Activated CD8-positive, alpha-beta memory T cell treated with anti-CD3 and anti-CD28 coated beads, Interleukin-2, amount 50 U/mL, for 48 hours (primary cell): ENCODE measurements around the gene USP14.
"Not testable (repeated sequence)": the region's sequence is repeated elsewhere in the genome, so short reads cannot be mapped to it uniquely, and the experiment has no call there.

Source experiments
- DNase-seq: peaks from one replicate; pipeline ENCODE4 v3.0.0-alpha.2; 2020

USP14 gene

DNA sequence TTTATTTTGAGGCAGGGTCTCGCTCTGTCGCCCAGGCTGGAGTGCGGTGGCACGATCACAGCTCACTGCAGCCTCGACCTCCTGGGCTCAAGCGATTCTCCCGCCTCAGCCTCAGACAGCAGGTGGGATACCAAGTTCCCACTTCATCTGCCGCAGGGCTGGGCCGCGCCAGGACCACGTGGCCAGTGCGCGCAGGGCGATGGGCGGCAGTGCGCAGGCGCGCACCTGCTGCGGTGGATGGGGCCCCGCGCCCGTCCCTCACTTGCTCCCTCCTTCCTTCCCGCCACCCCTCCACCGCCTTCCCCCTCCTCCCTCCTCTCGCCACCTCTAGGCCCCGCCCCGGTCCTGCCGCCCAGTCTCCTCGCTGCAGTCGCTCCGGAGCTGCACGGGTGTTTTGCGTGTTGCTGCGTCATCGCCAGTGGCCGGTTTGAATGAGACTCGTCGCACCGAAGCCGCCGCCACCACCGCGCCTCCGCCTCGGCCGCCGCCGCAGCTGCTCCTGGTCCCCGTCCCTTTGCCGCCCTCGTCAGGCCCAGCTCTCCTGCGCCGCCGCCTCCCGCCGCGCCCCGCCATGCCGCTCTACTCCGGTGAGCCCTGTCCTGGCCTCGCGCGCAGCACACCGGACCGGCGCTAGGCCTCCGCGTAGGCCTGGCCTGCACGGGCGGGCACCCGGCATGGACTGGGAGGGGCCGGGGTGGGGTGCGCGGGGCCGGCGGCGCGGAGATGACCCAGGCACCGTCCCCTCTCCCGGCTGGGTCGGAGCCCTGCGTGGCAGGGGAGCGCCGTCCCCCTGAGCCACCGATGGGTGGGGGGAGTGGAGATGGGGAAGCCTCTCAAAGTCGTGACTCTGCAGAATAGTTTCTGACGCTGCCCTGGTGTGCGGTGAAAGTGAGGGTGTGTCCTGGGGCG, at the start of gene USP14:
USP14 (plus strand) TSS at position 430 of the 909 bp plus-strand sequence; CDS start at position 572, 142 bp downstream.
- peak; percentile 96 for DNase-seq

DNA sequence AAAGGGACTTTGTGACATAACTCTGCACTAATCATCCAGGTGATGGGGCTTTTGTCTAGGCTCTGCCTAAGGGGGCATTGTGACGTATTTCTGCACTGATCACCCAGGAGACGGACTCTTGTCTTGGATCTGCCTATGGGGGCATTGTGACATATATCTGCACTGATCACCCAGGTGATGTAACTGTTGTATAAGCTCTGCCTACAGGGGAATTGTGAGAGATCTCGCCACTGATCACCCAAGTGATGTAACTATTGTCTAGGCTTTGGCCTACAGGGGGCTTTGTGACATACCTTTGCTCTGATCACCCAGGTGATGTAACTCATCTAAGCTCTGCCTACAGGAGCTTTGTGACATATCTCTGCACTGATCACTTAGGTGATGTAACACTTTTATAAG, 49.7 kb upstream of the USP14 start:
- DNase-seq, result not testable (repeated sequence)

DNA sequence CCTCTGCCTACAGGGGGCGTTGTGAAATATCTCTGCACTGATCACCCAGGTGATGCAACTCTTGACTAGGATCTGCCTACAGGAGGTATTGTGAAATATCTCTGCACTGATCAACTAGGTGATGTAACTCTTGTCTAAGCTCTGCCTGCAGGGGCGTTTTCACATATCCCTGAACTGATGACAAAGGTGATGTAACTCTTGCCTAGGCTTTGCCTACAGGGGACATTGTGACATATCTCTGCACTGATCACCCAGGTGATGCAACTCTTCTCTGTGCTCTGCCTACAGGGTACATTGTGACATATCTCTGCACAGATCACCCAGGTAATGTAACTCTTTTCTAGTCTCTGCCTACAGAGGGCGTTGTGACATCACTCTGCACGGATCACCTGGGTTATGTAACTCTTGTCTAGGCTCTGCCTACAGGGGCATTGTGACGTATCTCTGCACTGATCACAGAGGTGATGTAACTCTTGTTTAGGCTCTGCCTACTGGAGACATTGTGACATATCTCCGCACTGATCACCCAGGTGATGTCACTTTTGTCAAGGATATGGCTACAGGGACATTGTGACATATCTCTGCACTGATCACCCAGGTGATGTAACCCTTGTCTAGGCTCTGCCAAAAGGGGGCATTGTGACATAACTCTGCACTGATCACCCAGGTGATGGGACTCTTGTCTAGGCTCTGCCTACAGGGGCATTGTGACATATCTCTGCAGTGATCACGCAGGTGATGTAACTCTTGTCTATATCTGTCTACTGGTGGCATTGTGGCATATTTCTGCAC, 49.0 kb upstream of the USP14 start:
- not testable (repeated sequence) for DNase-seq

DNA sequence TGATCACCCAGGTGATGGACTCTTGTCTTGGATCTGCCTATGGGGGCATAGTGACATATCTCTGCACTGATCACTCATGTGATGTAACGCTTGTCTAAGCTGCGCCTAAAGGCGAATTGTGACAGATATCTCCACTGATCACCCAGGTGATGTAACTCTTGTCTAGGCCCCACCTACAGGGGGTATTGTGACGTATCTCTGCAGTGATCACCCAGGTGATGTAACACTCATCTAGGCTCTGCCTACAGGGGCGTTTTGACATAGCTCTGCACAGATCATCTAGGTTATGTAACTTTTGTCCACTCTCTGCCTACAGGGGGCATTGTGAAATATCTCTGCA, 48.5 kb upstream of the USP14 start:
- DNase-seq, result not testable (repeated sequence)

DNA sequence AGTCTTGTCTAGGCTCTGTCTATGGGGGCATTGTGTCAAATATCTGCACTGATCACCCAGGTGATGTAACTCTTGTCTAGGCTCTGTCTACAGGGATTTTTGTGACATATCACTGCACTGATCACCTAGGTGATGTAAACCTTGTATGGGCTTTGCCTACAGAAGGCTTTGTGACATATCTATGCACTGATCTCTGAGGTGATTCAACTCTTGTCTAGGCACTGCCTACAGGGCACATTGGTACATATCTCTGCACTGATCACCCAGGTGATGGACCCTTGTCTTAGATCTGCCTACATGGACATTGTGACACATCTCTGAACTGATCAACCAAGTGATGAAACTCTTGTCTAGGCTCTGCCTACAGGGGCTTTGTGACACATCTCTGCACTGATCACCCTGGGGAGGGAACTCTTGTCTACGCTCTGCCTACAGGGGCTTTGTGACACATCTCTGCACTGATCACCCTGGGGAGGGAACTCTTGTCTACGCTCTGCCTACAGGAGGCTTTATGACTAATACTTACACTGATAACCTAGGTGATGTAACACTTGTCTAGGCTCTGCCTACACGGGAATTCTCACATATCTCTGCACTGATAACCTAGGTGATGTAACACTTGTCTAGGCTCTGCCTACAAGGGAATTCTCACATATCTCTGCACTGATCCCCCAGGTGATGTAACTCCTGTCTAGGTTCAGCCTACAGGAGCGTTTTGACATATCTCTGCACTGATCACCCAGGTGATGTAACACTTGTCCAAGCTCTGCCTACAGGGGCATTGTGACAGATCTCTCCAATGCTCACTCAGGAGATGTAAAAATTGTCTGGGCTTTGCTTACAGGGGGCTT, 47.8 kb upstream of the USP14 start:
- not testable (repeated sequence) for DNase-seq

DNA sequence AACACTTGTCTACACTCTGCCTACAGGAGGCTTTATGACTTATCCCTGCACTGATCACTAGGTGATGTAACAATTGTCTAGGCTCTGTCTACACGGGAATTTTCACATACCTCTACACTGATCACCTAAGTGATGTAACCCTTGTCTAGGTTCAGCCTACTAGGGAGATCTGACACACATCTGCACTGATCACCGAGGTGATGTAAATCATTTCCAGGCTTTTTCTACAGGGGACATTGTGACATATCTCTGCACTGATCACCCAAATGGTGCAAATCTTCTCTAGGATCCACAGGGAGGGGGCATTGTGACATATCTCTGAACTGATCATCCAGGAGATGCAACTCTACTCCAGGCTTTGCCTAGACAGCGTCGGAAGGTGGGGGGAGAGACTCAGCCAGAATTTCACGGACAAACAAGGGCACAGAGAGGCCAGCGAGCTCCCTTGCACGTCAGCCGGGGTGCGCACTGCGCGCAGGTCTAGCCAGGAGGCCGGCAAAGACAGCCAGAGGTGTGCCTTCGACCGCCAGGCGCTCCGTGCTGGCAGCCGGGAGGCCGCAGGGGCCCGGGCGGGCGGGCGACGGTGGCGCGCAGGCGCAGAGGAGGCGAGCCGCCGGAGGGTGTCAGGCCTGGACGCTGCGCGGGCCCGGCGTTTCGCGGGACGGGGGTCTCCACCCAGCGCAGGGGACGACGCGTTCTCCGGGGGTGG, 46.9 kb upstream of the USP14 start:
- peak; percentile 87 for DNase-seq

DNA sequence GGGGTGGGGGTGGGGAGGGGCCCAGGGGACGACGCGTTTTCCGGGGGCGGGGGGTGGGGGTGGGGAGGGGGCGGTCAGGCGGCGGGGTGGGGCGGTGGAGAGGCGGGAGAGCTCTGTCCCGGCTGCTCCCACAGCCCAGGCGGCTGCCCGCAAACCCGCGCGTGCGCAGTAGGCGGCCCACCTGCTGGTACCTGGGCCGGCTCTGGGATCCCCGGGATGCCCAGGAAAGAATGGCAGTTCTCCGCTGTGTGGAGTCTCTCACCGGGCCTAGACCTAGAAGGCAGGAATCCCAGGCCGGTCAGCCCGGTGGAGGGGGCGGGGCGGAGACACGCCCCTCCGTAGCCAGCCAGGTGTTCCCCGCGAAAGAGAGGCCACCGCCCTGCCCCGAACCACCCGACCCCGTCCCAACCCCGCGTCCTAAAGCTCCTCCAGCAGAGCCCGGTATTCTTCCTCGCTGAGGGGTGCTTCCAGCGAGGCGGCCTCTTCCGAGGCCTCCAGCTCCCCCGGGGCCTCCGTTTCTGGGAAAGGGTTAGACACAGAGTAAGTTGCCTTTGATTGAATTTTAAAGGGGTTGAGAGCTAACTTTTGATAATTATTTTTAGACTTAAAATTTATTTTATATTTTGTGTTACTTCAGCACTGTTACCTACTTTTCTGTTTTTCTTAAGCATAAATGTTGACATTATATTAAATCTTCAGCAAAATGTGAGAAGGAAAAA, 46.2 kb upstream of the USP14 start:
- not testable (repeated sequence) for DNase-seq

DNA sequence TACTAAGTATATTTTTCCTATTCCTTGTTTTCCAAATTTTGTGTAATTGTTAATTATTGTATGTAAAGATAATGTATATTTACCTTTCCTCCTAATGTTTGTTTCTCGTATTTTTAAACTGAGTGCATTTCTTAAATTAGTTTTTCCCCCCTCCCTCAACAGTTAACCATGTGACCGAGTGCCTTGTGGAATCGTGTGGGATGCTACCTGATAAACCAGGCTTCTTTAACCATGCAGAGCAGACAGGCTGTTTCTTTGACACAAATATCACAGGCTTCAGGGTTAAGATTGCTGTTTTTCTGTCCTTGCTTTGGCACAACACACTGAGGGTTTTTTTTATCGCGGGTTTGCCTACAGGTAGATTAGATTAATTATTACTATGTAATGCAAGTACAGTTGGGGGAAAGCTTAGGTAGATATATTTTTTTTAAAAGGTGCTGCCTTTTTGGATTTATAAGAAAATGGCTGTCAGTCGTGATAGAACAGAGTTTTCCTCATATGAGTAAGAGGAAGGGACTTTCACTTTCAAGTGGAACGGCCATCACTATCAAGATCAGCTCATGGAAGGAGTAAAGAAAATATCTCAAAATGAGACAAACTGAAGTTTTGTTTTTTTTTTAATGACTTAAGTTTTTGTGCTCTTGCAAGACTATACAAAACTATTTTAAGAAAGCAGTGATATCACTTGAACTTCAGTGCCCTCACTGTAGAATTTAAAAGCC, 37.7 kb upstream of the USP14 start:
- not testable (repeated sequence) for DNase-seq

DNA sequence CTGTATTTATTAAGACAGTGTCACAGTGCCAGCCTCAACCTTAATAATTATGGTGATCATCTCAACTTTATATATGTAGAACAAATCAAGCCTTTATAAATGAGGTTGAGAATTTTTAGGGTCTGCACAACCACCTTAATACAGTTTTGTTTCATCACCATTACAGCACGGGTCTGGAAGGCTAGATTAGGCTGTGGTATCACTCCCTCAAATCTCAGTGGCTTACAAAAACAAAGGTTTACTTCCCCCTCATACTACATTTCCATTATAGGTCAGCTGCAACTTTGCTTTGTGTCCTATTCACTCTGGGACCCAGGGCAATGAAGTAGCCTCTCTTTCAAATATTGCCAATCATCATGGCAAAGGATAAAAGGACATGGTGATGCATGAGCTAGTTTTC, 23.3 kb upstream of the USP14 start:
- DNase-seq, result no peak

DNA sequence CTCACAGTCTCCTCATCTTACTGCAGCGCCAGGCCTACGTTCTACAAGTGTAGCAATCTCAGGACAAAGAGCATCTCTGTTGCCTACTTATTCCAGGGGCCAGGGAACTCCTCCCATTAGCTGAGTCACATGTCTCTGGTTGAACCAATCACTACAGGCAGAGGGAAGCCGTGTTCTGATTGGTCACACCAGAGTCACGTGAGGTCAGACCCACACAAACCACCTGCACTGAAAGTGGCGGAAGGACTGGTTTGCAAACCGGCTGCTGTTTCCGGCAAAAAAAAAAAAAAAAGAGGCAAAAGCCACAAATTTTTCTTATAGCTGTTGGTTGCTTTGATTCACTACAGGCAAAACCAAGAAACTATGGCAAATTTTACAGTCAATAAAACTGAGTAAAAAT, 21.9 kb upstream of the USP14 start:
- DNase-seq, result no peak

DNA sequence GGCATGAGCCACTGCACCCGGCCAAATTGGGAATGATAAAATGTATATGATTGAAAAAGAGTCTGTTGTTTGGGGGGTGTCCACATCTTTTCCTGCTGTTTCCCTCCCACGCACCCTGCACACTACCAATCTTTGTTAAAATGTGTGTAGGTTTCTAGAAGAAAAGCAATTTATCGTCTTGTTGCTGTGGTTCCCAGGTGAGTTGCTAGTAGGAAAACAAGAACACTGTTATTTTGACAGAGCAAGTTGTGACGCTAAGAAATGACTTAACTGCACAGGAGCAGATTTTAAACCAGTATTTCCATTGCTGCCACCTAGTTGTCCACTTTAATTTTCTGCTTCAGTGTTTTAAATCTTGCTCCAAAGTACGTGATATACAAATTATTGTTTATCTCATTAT, 21.0 kb upstream of the USP14 start:
- no peak for DNase-seq

DNA sequence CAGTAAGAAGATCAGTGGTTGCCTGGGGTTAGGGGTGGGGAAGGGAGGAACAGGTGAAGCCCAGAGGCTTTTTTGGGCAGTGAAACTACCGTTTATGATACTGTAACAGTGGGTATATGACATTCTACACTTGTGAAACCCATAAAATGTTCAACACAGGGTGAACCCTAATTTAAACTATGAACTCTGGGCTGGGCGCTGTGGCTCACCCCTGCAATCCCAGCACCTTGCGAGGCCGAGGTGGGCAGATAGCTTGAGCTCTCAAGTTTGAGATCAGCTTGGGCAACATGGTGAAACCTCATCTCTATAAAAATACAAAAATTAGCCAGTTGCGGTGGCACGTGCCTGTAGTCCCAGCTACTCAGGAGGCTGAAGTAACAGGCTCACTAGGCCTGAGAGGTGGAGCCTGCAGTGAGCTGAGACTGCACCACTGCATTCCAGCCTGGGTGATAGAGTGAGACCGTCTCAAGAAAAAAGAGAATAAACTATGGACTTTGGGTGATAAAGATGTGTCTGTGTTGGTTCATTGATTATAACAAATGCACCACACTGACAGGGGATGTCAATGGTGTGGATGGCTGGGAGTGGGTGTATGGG, 17.6 kb upstream of the USP14 start:
- no peak for DNase-seq

DNA sequence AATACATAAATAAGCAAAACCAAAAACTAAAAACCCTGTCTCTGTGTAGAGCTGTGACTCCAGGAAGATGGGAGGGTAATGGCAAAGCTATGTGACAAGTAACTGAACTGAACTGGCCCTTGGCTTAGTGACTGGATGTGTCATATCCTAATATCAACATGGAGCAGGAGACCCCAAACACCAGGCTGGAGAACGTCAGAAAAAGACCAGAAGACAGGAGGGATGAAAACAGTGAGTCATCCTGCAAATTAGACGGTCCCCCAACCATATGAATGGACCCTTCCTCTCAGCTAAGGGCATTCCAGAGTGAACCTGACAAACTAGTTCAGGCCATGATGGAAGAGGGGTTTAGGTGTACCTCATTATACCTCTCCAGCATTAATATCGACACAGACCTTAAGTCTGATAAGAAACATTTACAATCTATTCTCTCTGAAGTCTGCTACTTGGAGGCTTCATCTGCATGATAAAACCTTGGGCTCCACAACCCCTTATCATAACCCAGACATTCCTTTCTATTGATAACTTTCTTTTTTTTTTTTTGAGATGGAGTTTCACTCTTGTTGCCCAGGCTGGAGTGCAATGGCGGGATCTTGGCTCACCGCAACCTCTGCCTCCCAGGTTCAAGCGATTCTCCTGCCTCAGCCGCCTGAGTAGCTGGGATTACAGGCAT, 15.6 kb upstream of the USP14 start:
- DNase-seq, result not testable (repeated sequence)

DNA sequence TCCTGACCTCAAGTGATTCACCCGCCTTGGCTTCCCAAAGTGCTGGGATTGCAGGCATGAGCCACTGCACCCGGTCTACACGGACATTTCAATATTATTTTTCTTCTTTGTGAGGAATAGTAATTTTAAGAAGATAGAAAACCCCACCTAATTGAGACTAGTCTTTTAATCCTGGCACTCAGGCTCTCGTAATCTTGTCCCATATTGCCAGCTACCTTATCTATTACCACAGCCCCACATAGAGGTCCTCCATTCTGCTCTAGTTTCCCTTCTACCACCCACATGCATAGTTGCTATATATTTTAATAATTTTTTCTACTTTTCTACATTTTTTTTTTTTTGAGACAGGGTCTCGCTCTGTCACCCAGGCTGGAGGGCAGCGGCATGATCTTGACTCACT, 9.5 kb upstream of the USP14 start:
- DNase-seq, result no peak

DNA sequence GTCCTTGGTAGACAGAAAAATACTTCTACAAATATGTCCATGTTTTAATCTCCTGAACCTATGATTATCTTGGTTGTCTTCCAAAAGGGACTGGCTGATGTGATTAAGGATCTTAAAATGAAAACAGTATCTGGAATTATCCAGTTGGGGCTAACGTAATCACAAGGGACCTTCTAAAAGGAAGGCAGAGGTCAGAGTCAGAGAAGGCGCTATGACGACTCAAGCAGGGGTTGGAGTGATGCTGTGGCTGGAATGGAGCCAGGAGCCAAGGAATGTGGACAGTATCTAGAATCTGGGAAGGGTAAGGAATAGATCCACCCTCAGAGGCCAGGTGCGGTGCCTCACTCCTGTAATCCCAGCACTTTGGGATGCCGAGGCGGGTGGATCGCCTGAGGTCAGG, 4.2 kb upstream of the USP14 start:
- no peak for DNase-seq

DNA sequence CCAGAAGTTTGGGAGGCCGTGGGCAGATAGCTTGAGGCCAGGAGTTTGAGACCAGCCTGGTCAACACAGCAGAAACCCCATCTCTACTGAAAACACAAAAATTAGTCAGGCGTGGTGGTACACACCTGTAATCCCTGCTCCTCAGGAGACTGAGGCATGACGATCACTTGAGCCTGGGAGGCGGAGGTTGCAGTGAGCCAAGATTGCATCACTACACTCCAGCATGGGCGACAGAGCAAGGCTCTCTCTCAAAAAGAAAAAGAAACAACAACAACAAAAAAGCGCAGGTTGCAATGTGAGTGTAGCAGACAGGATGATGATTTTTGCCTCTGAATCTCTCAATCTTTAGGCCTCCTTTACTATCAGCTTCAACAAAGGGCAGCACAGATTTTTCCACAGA, 2.7 kb upstream of the USP14 start:
- DNase-seq, result no peak

DNA sequence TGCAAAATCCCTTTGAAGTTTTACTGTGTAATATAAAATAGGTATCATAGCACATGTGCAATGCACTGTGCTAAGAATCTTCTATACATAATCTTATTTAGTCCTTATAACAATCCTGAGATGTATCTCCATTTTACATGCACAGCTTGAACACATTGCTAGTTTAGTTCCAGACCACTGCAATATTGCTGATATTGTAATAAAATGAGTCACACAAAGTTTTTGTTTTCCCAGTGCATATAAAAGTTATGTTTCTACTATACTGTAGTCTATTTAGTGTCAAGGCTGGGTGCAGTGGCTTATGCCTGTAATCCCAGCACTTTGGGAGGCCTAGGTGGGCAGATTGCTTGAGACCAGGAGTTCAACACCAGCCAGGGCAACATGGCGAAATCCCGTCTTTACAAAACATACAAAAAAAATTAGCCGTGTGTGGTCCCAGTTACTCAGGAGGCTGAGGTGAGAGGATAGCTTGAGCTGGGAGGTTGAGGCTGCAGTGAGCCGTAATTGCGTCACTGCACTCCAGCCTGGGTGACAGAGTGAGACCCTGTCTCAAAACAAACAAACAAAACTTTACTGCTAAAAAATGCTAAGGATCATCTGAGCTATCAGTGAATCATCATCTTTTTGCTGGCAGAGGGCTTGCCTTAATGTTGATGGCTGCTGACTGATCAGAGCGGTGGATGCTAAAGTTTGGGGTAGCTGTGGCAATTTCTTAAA, 1.7 kb upstream of the USP14 start:
- DNase-seq, result no peak

DNA sequence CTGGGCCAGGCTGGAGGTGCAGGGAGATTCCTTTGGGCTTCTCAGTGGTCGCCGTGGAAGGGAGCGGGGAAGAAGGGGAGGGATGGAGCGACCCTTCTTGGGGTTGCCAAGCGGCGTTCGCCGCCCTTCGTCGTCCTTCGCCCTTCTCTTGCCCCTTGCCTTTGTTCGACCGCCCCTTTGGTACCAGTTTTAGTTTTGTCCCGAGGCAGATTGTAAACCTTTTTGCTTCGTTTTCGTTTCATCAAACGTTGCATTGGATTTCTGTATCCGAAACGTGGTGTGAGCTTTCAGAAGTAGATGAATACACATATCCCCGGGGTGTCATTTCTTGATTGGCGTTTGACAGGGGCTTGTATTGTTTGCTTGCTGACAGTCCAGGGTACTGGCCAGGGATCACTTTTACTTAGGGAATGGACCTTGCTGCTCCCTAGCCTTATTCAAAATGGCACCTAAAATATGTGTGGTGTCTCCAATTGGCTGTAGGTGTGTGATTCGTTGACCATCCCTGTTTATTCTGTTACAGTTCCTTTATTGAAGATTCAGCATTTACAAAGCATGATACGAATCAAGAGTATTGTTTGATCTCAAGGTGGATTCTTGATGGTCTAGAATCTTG, 788 bp downstream of the USP14 start:
- DNase-seq, result no peak

DNA sequence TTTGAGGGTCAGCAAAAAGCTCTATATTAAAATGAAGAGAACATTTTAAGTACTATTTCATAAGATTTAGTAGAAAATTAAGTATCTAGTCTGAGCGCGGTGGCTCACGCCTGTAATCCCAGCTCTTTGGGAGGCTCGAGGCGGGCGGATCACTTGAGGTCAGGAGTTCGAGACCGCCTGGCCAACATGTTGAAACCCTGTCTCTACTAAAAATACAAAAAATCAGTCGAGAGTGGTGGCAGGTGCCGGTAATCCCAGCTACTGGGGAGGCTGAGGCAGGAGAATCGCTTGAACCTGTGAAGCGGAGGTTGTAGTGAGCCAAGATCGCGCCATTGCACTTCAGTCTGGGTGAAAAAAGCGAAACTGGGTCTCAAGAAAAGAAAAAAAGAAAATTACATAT, 1.6 kb downstream of the USP14 start:
- DNase-seq, result no peak
